22Rv1 (cell line): ENCODE measurements around the gene ARHGAP30.

Source experiments
- CTCF ChIP-seq: fragments of 450-650 bp; IDR thresholded peaks from 2 replicates; pipeline ENCODE4 v1.5.1; 2017; ENCODE audit warnings: mild to moderate bottlenecking
- ZFX ChIP-seq: fragments of 450-650 bp; IDR thresholded peaks from 2 replicates; pipeline ENCODE4 v1.6.1; 2017; ENCODE audit warnings: antibody characterized with exemption, borderline replicate concordance

DNA sequence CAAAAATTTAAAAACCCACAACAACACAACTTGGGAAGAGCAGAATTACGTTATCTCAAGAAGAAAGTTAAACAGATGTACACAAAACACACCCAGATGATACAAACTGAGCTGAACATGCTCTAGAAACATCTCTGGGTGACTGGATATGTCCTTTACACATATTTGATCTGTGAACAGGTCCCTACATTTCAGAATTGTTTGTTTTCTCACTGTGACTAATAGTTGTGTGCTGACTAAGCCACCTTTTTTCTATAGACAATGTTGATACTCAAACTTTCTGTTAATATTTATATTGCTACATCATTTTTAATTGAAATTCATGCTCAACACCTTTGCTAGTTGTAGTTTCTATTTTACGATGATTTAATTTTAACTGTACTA is 47.7 kb downstream of the ARHGAP30 start:
- TF ChIP-seq CTCF (no peak), ZFX (no peak)
